Left kidney (tissue), 8 donors: ENCODE measurements around the gene DNAJC6. TPM values are rescaled to one million over a fixed set of nuclear protein-coding genes. Genes with fewer than 3 reads are reported as not detected.
A peak's percentile ranks its signal among the peaks of the same experiment; 100 is the strongest.
"Not testable (repeated sequence)": the region's sequence is repeated elsewhere in the genome, so short reads cannot be mapped to it uniquely, and the experiment has no call there.

Source experiments
- DNase-seq: peaks from one replicate; pipeline ENCODE4 v3.0.0-alpha.2; 2013
- long read RNA-seq, 8 donors: transcript quantifications; one replicate each; lab custom pipeline, GENCODE V29; 2026
- polyA plus RNA-seq: library from polyadenylated mRNA; unstranded; fragments of 120-200 nt; gene quantifications from one replicate; pipeline ENCODE4 v1.2.1, GENCODE V29; 2013; ENCODE audit not compliant: insufficient read length

DNAJC6 gene
- polyA plus RNA-seq, result 6.6 TPM
- long read RNA-seq, donor 1, result 0 reads
- long read RNA-seq, donor 2, full-length matches to known transcripts, result 1 of 1 reads
- long read RNA-seq, donor 2, partial matches to known transcripts, result 0 of 1 reads
- long read RNA-seq, donor 2, other reads (novel, unspliced or antisense), result 0 of 1 reads
- long read RNA-seq, donor 3, result 0 reads
- long read RNA-seq, donor 4, result 0 reads
- long read RNA-seq, donor 5, result 0 reads
- long read RNA-seq, donor 6, result 0 reads
- long read RNA-seq, donor 7, result 0 reads
- long read RNA-seq, donor 8, result 0 reads

GRCh38 chr1:65309304-65310077 lies at the start of gene DNAJC6:
TSS of gene DNAJC6 (plus strand) at chr1:65309543. CDS start at chr1:65309746, 203 bp downstream.
- peak; percentile 82 for DNase-seq

GRCh38 chr1:65259816-65260215 lies 49.5 kb upstream of the DNAJC6 start:
- DNase-seq, result no peak

- DNase-seq, result no peak
These were observed 48.4 kb upstream of the DNAJC6 start for GRCh38 chr1:65260851-65261473.

GRCh38 chr1:65263286-65263685 lies 46.1 kb upstream of the DNAJC6 start:
- DNase-seq, result no peak

GRCh38 chr1:65264197-65264929 lies 45.0 kb upstream of the DNAJC6 start:
- DNase-seq, result peak; percentile 63

GRCh38 chr1:65265296-65265650 lies 44.1 kb upstream of the DNAJC6 start:
- no peak for DNase-seq

GRCh38 chr1:65265651-65266351 lies 43.5 kb upstream of the DNAJC6 start:
- DNase-seq, result peak; percentile 53

GRCh38 chr1:65266476-65266875 lies 42.9 kb upstream of the DNAJC6 start:
- no peak for DNase-seq

GRCh38 chr1:65267271-65267670 lies 42.1 kb upstream of the DNAJC6 start:
- no peak for DNase-seq

- no peak for DNase-seq
These were observed 41.7 kb upstream of the DNAJC6 start for GRCh38 chr1:65267683-65268082.

GRCh38 chr1:65269612-65270011 lies 39.7 kb upstream of the DNAJC6 start:
- no peak for DNase-seq

- DNase-seq, result no peak
These were observed 33.0 kb upstream of the DNAJC6 start for GRCh38 chr1:65276197-65276939.

- no peak for DNase-seq
These were observed 31.6 kb upstream of the DNAJC6 start for GRCh38 chr1:65277605-65278347.

GRCh38 chr1:65278376-65279069 lies 30.8 kb upstream of the DNAJC6 start:
- no peak for DNase-seq

GRCh38 chr1:65279070-65279779 lies 30.1 kb upstream of the DNAJC6 start:
- DNase-seq, result no peak

GRCh38 chr1:65281846-65282245 lies 27.5 kb upstream of the DNAJC6 start:
- no peak for DNase-seq

GRCh38 chr1:65284229-65284628 lies 25.1 kb upstream of the DNAJC6 start:
- DNase-seq, result no peak

- no peak for DNase-seq
These were observed 19.9 kb upstream of the DNAJC6 start for GRCh38 chr1:65289449-65289848.

- DNase-seq, result not testable (repeated sequence)
These were observed 17.5 kb upstream of the DNAJC6 start for GRCh38 chr1:65291818-65292217.
